ENCODE results near the gene EIF2B4.

GRCh38 chr2:27378809-27379290 lies 8.7 kb upstream of the EIF2B4 start:
- TF ChIP-seq CHD2 (IDR thresholded peaks at IDR 0.05; ENCODE audit: low read length) (no peak), ATF3 (IDR thresholded peaks at IDR 0.05; ENCODE audit: insufficient read depth, low read depth, low read length) (no peak), CTCF (IDR thresholded peaks at IDR 0.05; ENCODE audit: control extremely low read depth in 1 of 3, insufficient read depth in 1 of 3, low read depth in 1 of 3, low read length in 3 of 3) (no peak), SUZ12 (IDR thresholded peaks at IDR 0.05; ENCODE audit: low read length) (no peak), POLR2AphosphoS5 (IDR thresholded peaks at IDR 0.05; ENCODE audit: low read depth, low read length) (no peak), TEAD4 (IDR thresholded peaks at IDR 0.05; ENCODE audit: low read depth, low read length) (no peak), SIN3A (conservative IDR thresholded peaks at IDR 0.05 in 1 of 2, IDR thresholded peaks at IDR 0.05 in 1 of 2; ENCODE audit: low read depth in 1 of 2, low read length in 2 of 2) (no peak)
- TF ChIP-seq, protein P1, sequence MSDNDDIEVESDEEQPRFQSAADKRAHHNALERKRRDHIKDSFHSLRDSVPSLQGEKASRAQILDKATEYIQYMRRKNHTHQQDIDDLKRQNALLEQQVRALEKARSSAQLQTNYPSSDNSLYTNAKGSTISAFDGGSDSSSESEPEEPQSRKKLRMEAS (IDR thresholded peaks at IDR 0.05), result no peak
- TF ChIP-seq, protein P2, sequence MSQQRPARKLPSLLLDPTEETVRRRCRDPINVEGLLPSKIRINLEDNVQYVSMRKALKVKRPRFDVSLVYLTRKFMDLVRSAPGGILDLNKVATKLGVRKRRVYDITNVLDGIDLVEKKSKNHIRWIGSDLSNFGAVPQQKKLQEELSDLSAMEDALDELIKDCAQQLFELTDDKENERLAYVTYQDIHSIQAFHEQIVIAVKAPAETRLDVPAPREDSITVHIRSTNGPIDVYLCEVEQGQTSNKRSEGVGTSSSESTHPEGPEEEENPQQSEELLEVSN (IDR thresholded peaks at IDR 0.05), result no peak
